Measurements from ENCODE around the gene UGCG.
"Not testable (repeated sequence)": the region's sequence is repeated elsewhere in the genome, so short reads cannot be mapped to it uniquely, and the experiment has no call there.

DNA sequence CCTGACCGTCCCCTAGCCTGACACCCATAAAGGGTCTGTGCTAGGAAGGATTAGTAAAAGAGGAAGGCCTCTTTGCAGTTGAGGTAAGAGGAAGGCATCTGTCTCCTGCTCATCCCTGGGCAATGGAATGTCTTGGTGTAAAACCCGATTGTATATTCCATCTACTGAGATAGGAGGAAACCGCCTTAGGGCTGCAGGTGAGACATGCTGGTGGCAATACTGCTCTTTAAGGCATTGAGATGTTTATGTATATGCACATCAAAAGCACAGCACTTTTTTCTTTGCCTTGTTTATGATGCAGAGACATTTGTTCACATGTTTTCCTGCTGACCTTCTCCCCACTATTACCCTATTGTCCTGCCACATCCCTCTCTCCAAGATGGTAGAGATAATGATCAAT lies 20.9 kb upstream of the UGCG start:
- TF ChIP-seq, protein P1, sequence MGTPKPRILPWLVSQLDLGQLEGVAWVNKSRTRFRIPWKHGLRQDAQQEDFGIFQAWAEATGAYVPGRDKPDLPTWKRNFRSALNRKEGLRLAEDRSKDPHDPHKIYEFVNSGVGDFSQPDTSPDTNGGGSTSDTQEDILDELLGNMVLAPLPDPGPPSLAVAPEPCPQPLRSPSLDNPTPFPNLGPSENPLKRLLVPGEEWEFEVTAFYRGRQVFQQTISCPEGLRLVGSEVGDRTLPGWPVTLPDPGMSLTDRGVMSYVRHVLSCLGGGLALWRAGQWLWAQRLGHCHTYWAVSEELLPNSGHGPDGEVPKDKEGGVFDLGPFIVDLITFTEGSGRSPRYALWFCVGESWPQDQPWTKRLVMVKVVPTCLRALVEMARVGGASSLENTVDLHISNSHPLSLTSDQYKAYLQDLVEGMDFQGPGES (IDR thresholded peaks at IDR 0.05) = not testable (repeated sequence)
- TF ChIP-seq, protein P2, sequence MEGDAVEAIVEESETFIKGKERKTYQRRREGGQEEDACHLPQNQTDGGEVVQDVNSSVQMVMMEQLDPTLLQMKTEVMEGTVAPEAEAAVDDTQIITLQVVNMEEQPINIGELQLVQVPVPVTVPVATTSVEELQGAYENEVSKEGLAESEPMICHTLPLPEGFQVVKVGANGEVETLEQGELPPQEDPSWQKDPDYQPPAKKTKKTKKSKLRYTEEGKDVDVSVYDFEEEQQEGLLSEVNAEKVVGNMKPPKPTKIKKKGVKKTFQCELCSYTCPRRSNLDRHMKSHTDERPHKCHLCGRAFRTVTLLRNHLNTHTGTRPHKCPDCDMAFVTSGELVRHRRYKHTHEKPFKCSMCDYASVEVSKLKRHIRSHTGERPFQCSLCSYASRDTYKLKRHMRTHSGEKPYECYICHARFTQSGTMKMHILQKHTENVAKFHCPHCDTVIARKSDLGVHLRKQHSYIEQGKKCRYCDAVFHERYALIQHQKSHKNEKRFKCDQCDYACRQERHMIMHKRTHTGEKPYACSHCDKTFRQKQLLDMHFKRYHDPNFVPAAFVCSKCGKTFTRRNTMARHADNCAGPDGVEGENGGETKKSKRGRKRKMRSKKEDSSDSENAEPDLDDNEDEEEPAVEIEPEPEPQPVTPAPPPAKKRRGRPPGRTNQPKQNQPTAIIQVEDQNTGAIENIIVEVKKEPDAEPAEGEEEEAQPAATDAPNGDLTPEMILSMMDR (IDR thresholded peaks at IDR 0.05 in 2 of 3, conservative IDR thresholded peaks at IDR 0.05 in 1 of 3; ENCODE audit: control insufficient read depth in 2 of 3, extremely low read depth in 1 of 3, insufficient read depth in 1 of 3, low read depth in 3 of 3, low read length in 3 of 3) = not testable (repeated sequence)
- TF ChIP-seq RAD21 (IDR thresholded peaks at IDR 0.05; ENCODE audit: insufficient read depth, low read depth, low read length); MXI1 (IDR thresholded peaks at IDR 0.05; ENCODE audit: low read depth, low read length); SMAD1 (IDR thresholded peaks at IDR 0.05; ENCODE audit: low read depth, partially characterized antibody); SMARCA5 (IDR thresholded peaks at IDR 0.05); EED (IDR thresholded peaks at IDR 0.05; ENCODE audit: low read depth): not testable (repeated sequence)
- TF ChIP-seq, protein P3, sequence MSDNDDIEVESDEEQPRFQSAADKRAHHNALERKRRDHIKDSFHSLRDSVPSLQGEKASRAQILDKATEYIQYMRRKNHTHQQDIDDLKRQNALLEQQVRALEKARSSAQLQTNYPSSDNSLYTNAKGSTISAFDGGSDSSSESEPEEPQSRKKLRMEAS (IDR thresholded peaks at IDR 0.05; ENCODE audit: low read depth, low read length) = not testable (repeated sequence)

All from GM12878 (cell line).